ENCODE results near the gene GRK3.

Gene GRK3

GRCh38 chr22:25722626-25723025, 158.2 kb downstream of the GRK3 start:
- H3K4me1 Mint-ChIP-seq, result peaks cover 18% of the 10 kb centered on the region
- no peak for DNase-seq
- H3K27ac Mint-ChIP-seq, result no peak overlapping the region
- no peaks in the 10 kb centered on the region for H3K9me3 Mint-ChIP-seq
- H3K27me3 Mint-ChIP-seq, result no peaks in the 10 kb centered on the region
- no peak overlapping the region for H3K4me3 Mint-ChIP-seq
- CTCF ChIA-PET, result no interaction called here
- peaks cover 55% of the 10 kb centered on the region for H3K36me3 Mint-ChIP-seq

GRCh38 chr22:25726241-25726640, 161.8 kb downstream of the GRK3 start:
- peaks cover 34% of the 10 kb centered on the region for H3K4me1 Mint-ChIP-seq
- peak overlapping the region; percentile 73 for H3K27ac Mint-ChIP-seq
- no peaks in the 10 kb centered on the region for H3K9me3 Mint-ChIP-seq
- CTCF ChIA-PET, result interaction anchor here (0.6 to 1.6 kb wide), 8 partner anchors 16 to 278 kb away, joined by 3 to 10 read pairs (median 4); no protein-coding TSS in a partner anchor
- no peak for DNase-seq
- H3K36me3 Mint-ChIP-seq, result peaks cover 51% of the 10 kb centered on the region
- no peak overlapping the region for H3K4me3 Mint-ChIP-seq
- no peaks in the 10 kb centered on the region for H3K27me3 Mint-ChIP-seq

- CTCF ChIA-PET, result interaction anchor here (1.1 to 1.9 kb wide), 2 partner anchors 9 to 45 kb away, joined by 3 to 5 read pairs; no protein-coding TSS in a partner anchor
These were observed 163.6 kb downstream of the GRK3 start for GRCh38 chr22:25728071-25728470.

GRCh38 chr22:25729016-25729995, 164.8 kb downstream of the GRK3 start:
- H3K4me1 Mint-ChIP-seq, result peaks cover 46% of the 10 kb centered on the region
- H3K27me3 Mint-ChIP-seq, result no peaks in the 10 kb centered on the region
- H3K27ac Mint-ChIP-seq, result no peak overlapping the region

More at GRCh38 chr22:25728071-25728470, 163.6 kb downstream of the GRK3 start:
- Mint-ChIP-seq H3K27me3 (no peaks in the 10 kb centered on the region), H3K36me3 (peaks cover 50% of the 10 kb centered on the region), H3K9me3 (no peaks in the 10 kb centered on the region), H3K4me1 (peaks cover 39% of the 10 kb centered on the region), H3K27ac (no peak overlapping the region), H3K4me3 (no peak overlapping the region)
- no peak for DNase-seq

GRCh38 chr22:25735650-25736049, 171.2 kb downstream of the GRK3 start:
- Mint-ChIP-seq H3K27me3 (no peaks in the 10 kb centered on the region), H3K36me3 (peaks cover 51% of the 10 kb centered on the region), H3K9me3 (peaks cover 21% of the 10 kb centered on the region), H3K4me3 (peak overlapping the region; percentile 31), H3K4me1 (peaks cover 73% of the 10 kb centered on the region), H3K27ac (peak overlapping the region; percentile 99)
- CTCF ChIA-PET, result interaction anchor here (1.3 kb wide), 1 partner anchor 33 kb away, joined by 4 read pairs; no protein-coding TSS in a partner anchor
- DNase-seq, result no peak

More at GRCh38 chr22:25729016-25729995, 164.8 kb downstream of the GRK3 start:
- no peak for DNase-seq
- Mint-ChIP-seq H3K36me3 (peaks cover 45% of the 10 kb centered on the region), H3K4me3 (no peak overlapping the region), H3K9me3 (peaks cover 3% of the 10 kb centered on the region)
- CTCF ChIA-PET, result interaction anchor here (1.2 to 1.9 kb wide), 2 partner anchors 19 to 44 kb away, joined by 5 to 6 read pairs; no protein-coding TSS in a partner anchor

GRCh38 chr22:25736378-25737011, 172.0 kb downstream of the GRK3 start:
- Mint-ChIP-seq H3K27me3 (no peaks in the 10 kb centered on the region), H3K9me3 (peaks cover 23% of the 10 kb centered on the region), H3K36me3 (peaks cover 51% of the 10 kb centered on the region), H3K4me1 (peaks cover 74% of the 10 kb centered on the region), H3K27ac (peak overlapping the region; percentile 99), H3K4me3 (peak overlapping the region; percentile 31)
- CTCF ChIA-PET, result interaction anchor here (0.7 to 1.6 kb wide), 4 partner anchors 9 to 36 kb away, joined by 3 to 10 read pairs (median 4); no protein-coding TSS in a partner anchor
- DNase-seq, result peak; percentile 87

- DNase-seq, result no peak
- Mint-ChIP-seq H3K27ac (peak overlapping the region; percentile 7), H3K9me3 (peaks cover 20% of the 10 kb centered on the region), H3K27me3 (no peaks in the 10 kb centered on the region), H3K36me3 (peaks cover 48% of the 10 kb centered on the region), H3K4me3 (no peak overlapping the region), H3K4me1 (peaks cover 81% of the 10 kb centered on the region)
- CTCF ChIA-PET, result no interaction called here
These were observed 175.3 kb downstream of the GRK3 start for GRCh38 chr22:25739659-25740344.

GRCh38 chr22:25741692-25742626, 177.5 kb downstream of the GRK3 start, which contains the start of gene MYO18B:
MYO18B (plus strand) TSS chr22:25742188; CDS start chr22:25761093, 18,905 bp downstream.
- H3K36me3 Mint-ChIP-seq, result peaks cover 42% of the 10 kb centered on the region
- no peak within 1 kb of the TSS for H3K4me3 Mint-ChIP-seq
- H3K9me3 Mint-ChIP-seq, result peaks cover 17% of the 10 kb centered on the region
- CTCF ChIA-PET, result no interaction called here
- H3K4me1 Mint-ChIP-seq, result peaks cover 79% of the 10 kb centered on the region
- no peaks in the 10 kb centered on the region for H3K27me3 Mint-ChIP-seq
- peak within 1 kb of the TSS; percentile 55 for H3K27ac Mint-ChIP-seq
- no peak for DNase-seq

GRCh38 chr22:25742918-25743708, 178.6 kb downstream of the GRK3 start:
- Mint-ChIP-seq H3K27me3 (no peaks in the 10 kb centered on the region), H3K4me3 (no peak overlapping the region), H3K9me3 (peaks cover 18% of the 10 kb centered on the region), H3K4me1 (peaks cover 79% of the 10 kb centered on the region), H3K36me3 (peaks cover 40% of the 10 kb centered on the region), H3K27ac (peak overlapping the region; percentile 22)
- CTCF ChIA-PET, result no interaction called here
- no peak for DNase-seq

- Mint-ChIP-seq H3K9me3 (peaks cover 19% of the 10 kb centered on the region), H3K4me3 (no peak overlapping the region), H3K27ac (peak overlapping the region; percentile 42), H3K36me3 (peaks cover 36% of the 10 kb centered on the region), H3K27me3 (no peaks in the 10 kb centered on the region), H3K4me1 (peaks cover 80% of the 10 kb centered on the region)
- DNase-seq, result no peak
- CTCF ChIA-PET, result interaction anchor here (1.1 kb wide), 1 partner anchor 18 kb away, joined by 4 read pairs; no protein-coding TSS in a partner anchor
These were observed 180.2 kb downstream of the GRK3 start for GRCh38 chr22:25744694-25745093.

- peaks cover 39% of the 10 kb centered on the region for H3K36me3 Mint-ChIP-seq
- no peak overlapping the region for H3K4me3 Mint-ChIP-seq
- H3K27me3 Mint-ChIP-seq, result no peaks in the 10 kb centered on the region
- peaks cover 15% of the 10 kb centered on the region for H3K9me3 Mint-ChIP-seq
- CTCF ChIA-PET, result interaction anchor here (1.1 kb wide), 1 partner anchor 19 kb away, joined by 4 read pairs; no protein-coding TSS in a partner anchor
- DNase-seq, result no peak
- peak overlapping the region; percentile 82 for H3K27ac Mint-ChIP-seq
- peaks cover 82% of the 10 kb centered on the region for H3K4me1 Mint-ChIP-seq
These were observed 181.0 kb downstream of the GRK3 start for GRCh38 chr22:25745341-25746011.

- CTCF ChIA-PET, result interaction anchor here (1.1 kb wide), 1 partner anchor 20 kb away, joined by 4 read pairs; no protein-coding TSS in a partner anchor
- Mint-ChIP-seq H3K4me3 (no peak overlapping the region), H3K4me1 (peaks cover 82% of the 10 kb centered on the region), H3K27ac (peak overlapping the region; percentile 82), H3K36me3 (peaks cover 35% of the 10 kb centered on the region), H3K9me3 (peaks cover 11% of the 10 kb centered on the region), H3K27me3 (no peaks in the 10 kb centered on the region)
- DNase-seq, result no peak
These were observed 181.5 kb downstream of the GRK3 start for GRCh38 chr22:25746012-25746373.
